Measurements from ENCODE around the gene CTNNA2.

Gene CTNNA2

GRCh38 chr2:79622508-79622907, 109.7 kb downstream of the CTNNA2 start:
- TF ChIP-seq CEBPB (IDR thresholded peaks at IDR 0.05) (no peak), TEAD4 (IDR thresholded peaks at IDR 0.05) (no peak), MAX (IDR thresholded peaks at IDR 0.05) (no peak), EP300 (IDR thresholded peaks at IDR 0.05; ENCODE audit: borderline replicate concordance) (no peak), CREB1 (IDR thresholded peaks at IDR 0.05; ENCODE audit: low read depth) (no peak), EGR1 (IDR thresholded peaks at IDR 0.05) (no peak), RAD21 (IDR thresholded peaks at IDR 0.05; ENCODE audit: low read depth) (no peak), FOXM1 (IDR thresholded peaks at IDR 0.05; ENCODE audit: borderline replicate concordance, low read depth) (no peak), USF1 (IDR thresholded peaks at IDR 0.05) (no peak), ZBTB7A (IDR thresholded peaks at IDR 0.05; ENCODE audit: low read depth) (no peak), NFIC (IDR thresholded peaks at IDR 0.05) (no peak), REST (IDR thresholded peaks at IDR 0.05; ENCODE audit: low read depth) (no peak), YY1 (IDR thresholded peaks at IDR 0.05; ENCODE audit: low read depth) (no peak), TAF1 (IDR thresholded peaks at IDR 0.05; ENCODE audit: low read depth) (no peak), TCF12 (IDR thresholded peaks at IDR 0.05; ENCODE audit: low read depth) (no peak)

- TF ChIP-seq FOXM1 (IDR thresholded peaks at IDR 0.05; ENCODE audit: borderline replicate concordance, low read depth) (no peak), NFIC (IDR thresholded peaks at IDR 0.05) (no peak), CREB1 (IDR thresholded peaks at IDR 0.05; ENCODE audit: low read depth) (no peak), MAX (IDR thresholded peaks at IDR 0.05) (no peak), USF1 (IDR thresholded peaks at IDR 0.05) (no peak), TAF1 (IDR thresholded peaks at IDR 0.05; ENCODE audit: low read depth) (no peak), REST (IDR thresholded peaks at IDR 0.05; ENCODE audit: low read depth) (no peak), YY1 (IDR thresholded peaks at IDR 0.05; ENCODE audit: low read depth) (no peak), ZBTB7A (IDR thresholded peaks at IDR 0.05; ENCODE audit: low read depth) (no peak), EP300 (IDR thresholded peaks at IDR 0.05; ENCODE audit: borderline replicate concordance) (no peak), TEAD4 (IDR thresholded peaks at IDR 0.05) (no peak), CEBPB (IDR thresholded peaks at IDR 0.05) (no peak), RAD21 (IDR thresholded peaks at IDR 0.05; ENCODE audit: low read depth) (no peak), EGR1 (IDR thresholded peaks at IDR 0.05) (no peak)
Observed at GRCh38 chr2:79627237-79627636, 114.4 kb downstream of the CTNNA2 start.

GRCh38 chr2:79630060-79630459, 117.2 kb downstream of the CTNNA2 start:
- TF ChIP-seq EGR1 (IDR thresholded peaks at IDR 0.05), result no peak
- TF ChIP-seq REST (IDR thresholded peaks at IDR 0.05; ENCODE audit: low read depth), result no peak
- no peak for TF ChIP-seq MAX (IDR thresholded peaks at IDR 0.05)
- TF ChIP-seq ZBTB7A (IDR thresholded peaks at IDR 0.05; ENCODE audit: low read depth), result no peak
- no peak for TF ChIP-seq NFIC (IDR thresholded peaks at IDR 0.05)
- TF ChIP-seq TCF12 (IDR thresholded peaks at IDR 0.05; ENCODE audit: low read depth), result no peak
- no peak for TF ChIP-seq CREB1 (IDR thresholded peaks at IDR 0.05; ENCODE audit: low read depth)
- no peak for TF ChIP-seq RAD21 (IDR thresholded peaks at IDR 0.05; ENCODE audit: low read depth)
- TF ChIP-seq CEBPB (IDR thresholded peaks at IDR 0.05), result no peak
- TF ChIP-seq FOXM1 (IDR thresholded peaks at IDR 0.05; ENCODE audit: borderline replicate concordance, low read depth), result no peak
- no peak for TF ChIP-seq TAF1 (IDR thresholded peaks at IDR 0.05; ENCODE audit: low read depth)
- no peak for TF ChIP-seq YY1 (IDR thresholded peaks at IDR 0.05; ENCODE audit: low read depth)

- TF ChIP-seq EGR1 (IDR thresholded peaks at IDR 0.05) (no peak), EP300 (IDR thresholded peaks at IDR 0.05; ENCODE audit: borderline replicate concordance) (no peak), MAX (IDR thresholded peaks at IDR 0.05) (no peak), TEAD4 (IDR thresholded peaks at IDR 0.05) (no peak), YY1 (IDR thresholded peaks at IDR 0.05; ENCODE audit: low read depth) (no peak), ZBTB7A (IDR thresholded peaks at IDR 0.05; ENCODE audit: low read depth) (no peak), NFIC (IDR thresholded peaks at IDR 0.05) (no peak)
Observed at GRCh38 chr2:79630972-79631557, 118.2 kb downstream of the CTNNA2 start.
